ENCODE results near the gene TRIM9.

TRIM9 gene

DNA sequence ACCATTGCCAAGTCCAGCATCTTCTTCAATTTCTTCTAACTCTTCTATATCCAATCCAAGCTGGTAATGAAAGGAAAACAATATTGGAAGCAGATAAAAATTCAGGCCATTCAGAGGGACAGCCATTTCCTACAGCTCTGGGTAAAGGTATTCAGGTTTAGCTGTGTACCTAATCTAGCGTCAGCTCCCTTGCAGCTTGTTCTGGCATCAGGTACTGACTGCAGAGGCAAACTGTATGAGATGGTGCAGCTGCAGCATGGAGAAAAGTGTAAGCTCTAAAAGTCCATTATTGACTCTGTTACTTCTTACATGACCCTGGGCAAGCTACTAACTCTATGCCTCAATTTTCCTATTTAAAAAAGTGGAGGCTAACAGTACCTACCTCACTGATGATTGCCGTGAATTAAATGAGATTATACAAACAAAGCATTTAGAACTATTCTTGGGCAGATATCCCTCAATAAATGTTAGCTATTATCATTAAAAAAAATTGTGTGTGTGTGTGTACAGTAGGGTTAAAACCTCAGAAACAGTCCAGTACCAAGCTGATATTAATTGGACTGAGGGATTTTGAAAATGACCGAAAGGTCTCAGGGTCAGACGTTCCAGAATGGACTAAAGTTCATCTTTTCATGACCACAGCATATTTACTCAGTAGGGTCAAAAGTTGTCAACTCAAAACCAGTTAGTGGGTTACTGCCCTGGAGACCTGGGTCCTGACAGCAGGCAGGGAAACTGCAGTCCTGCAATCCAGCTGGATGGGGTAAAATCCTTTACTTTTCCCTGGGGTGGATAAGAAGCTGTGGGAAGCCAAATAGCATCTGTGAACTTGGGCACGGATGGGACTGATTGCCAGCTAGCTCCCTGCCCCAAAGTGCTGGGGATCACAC is 159.5 kb downstream of the TRIM9 start:
- Histone ChIP-seq H3K27ac (ENCODE audit: low read depth, low read length) (peak overlapping the region; percentile 89), H3K9me3 (ENCODE audit: control insufficient read depth in 5 of 5, low read length in 5 of 5) (no peaks in the 10 kb centered on the region), H3K9ac (ENCODE audit: low read length in 5 of 5) (peak overlapping the region in 2 of 5 donors; percentile 27 to 68), H3K27me3 (ENCODE audit: control insufficient read depth in 5 of 5, insufficient read depth in 4 of 5, low read length in 5 of 5) (no peaks in the 10 kb centered on the region), H3K4me3 (ENCODE audit: low read depth in 1 of 5, low read length in 5 of 5) (no peak overlapping the region), H3K4me1 (ENCODE audit: control insufficient read depth in 5 of 5, insufficient read depth in 5 of 5, low read length in 5 of 5) (peaks cover 3 to 79% (median 45%) of the 10 kb centered on the region in 5 donors), H3K36me3 (ENCODE audit: control insufficient read depth in 5 of 5, insufficient read depth in 5 of 5, low read length in 5 of 5) (peaks cover 30 to 54% (median 37%) of the 10 kb centered on the region in 5 donors)

DNA sequence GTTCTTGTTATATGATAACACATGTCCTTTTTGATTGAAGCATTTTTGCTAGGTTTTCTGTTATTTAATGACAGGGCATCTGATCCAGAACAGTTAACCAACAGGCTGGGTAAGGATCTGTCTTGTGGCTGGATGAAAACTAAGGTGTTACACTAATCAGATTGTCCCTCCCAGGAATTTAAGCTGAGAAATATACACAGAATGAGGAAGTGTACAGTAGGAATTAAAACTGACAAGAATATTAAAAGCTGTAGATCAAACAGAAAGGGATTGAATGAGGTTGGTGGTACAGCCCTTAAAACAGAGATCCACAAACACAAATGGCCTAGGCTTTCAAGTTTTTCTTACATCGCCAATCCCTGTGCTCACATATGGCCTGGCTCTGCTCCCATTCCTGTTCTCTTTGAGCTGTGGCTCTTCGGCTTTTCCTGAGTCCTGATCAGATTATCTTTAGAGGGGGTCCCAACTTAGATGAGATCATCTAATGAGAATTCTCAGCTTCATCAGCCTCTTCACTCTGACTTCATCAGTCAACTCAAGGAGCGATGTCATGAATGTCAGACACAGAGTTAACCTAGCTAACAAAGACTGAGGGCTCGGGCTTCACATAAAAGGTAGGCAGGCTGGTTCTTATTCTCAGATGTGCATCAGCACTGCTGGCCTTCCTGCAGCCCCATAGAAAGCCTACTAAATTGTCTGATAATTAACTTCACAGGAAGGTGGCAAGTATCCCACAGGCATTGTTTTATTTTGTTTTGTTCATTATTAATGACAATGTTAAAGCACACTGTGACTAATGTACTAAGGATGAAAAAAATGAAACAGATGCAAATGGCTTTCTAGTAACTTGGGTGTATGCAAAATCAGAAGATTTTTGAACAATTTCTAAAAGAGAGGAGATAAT is 162.1 kb downstream of the TRIM9 start:
- H3K4me3 ChIP-seq (ENCODE audit: low read depth in 1 of 5, low read length in 5 of 5): no peak overlapping the region
- no peak overlapping the region for H3K9ac ChIP-seq (ENCODE audit: low read length in 5 of 5)
- H3K4me1 ChIP-seq (ENCODE audit: control insufficient read depth in 5 of 5, insufficient read depth in 5 of 5, low read length in 5 of 5): peaks cover 7 to 75% (median 51%) of the 10 kb centered on the region in 5 donors
- H3K27ac ChIP-seq (ENCODE audit: low read depth, low read length): peak overlapping the region; percentile 63
- no peaks in the 10 kb centered on the region for H3K27me3 ChIP-seq (ENCODE audit: control insufficient read depth in 5 of 5, insufficient read depth in 4 of 5, low read length in 5 of 5)
- H3K9me3 ChIP-seq (ENCODE audit: control insufficient read depth in 5 of 5, low read length in 5 of 5): no peaks in the 10 kb centered on the region
- peaks cover 33 to 68% (median 48%) of the 10 kb centered on the region in 5 donors for H3K36me3 ChIP-seq (ENCODE audit: control insufficient read depth in 5 of 5, insufficient read depth in 5 of 5, low read length in 5 of 5)

DNA sequence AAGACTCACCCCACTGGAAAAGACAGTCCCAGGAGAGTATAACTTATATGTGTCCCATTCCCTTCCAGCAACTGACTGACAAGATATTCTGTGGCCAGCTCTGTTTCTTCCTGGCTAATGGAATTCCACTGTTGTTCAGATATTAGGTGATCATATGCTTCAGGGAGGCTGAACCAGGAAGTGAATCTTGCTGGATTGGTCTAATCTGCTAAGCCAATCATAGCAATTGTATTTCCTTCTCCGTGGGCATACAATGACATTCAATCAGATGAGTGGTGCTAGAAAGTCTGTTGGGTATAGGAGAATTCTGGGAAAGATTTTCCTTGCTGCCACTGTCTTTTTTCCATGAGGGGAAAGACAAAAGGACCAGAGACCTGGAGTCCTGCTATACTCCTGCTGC is 162.7 kb downstream of the TRIM9 start:
- Histone ChIP-seq H3K27me3 (ENCODE audit: control insufficient read depth in 5 of 5, insufficient read depth in 4 of 5, low read length in 5 of 5) (no peaks in the 10 kb centered on the region), H3K4me1 (ENCODE audit: control insufficient read depth in 5 of 5, insufficient read depth in 5 of 5, low read length in 5 of 5) (peaks cover 7 to 75% (median 54%) of the 10 kb centered on the region in 5 donors), H3K36me3 (ENCODE audit: control insufficient read depth in 5 of 5, insufficient read depth in 5 of 5, low read length in 5 of 5) (peaks cover 35 to 68% (median 51%) of the 10 kb centered on the region in 5 donors), H3K9me3 (ENCODE audit: control insufficient read depth in 5 of 5, low read length in 5 of 5) (no peaks in the 10 kb centered on the region), H3K4me3 (ENCODE audit: low read depth in 1 of 5, low read length in 5 of 5) (no peak overlapping the region), H3K9ac (ENCODE audit: low read length in 5 of 5) (no peak overlapping the region), H3K27ac (ENCODE audit: low read depth, low read length) (peak overlapping the region; percentile 63)

DNA sequence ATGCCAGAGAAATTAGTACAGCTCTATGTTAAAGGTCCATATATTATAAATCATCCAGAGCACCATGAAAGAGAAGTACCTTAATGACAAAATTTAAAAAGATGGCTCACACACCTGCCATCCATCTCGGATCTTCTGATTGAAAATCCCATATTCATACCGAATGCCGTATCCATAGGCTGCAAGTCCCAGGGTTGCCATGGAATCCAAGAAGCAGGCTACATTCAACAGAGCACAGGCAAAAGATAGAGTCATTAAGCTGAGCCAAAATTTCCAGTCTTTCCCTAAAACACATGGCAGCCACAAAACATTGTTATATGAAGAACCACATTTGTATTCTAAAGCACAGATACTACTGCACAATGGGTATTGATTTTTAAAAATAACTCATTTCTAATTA is 163.3 kb downstream of the TRIM9 start:
- Histone ChIP-seq H3K27me3 (ENCODE audit: control insufficient read depth in 5 of 5, insufficient read depth in 4 of 5, low read length in 5 of 5) (no peaks in the 10 kb centered on the region), H3K27ac (ENCODE audit: low read depth, low read length) (no peak overlapping the region), H3K4me3 (ENCODE audit: low read depth in 1 of 5, low read length in 5 of 5) (no peak overlapping the region), H3K9ac (ENCODE audit: low read length in 5 of 5) (no peak overlapping the region), H3K9me3 (ENCODE audit: control insufficient read depth in 5 of 5, low read length in 5 of 5) (no peaks in the 10 kb centered on the region), H3K36me3 (ENCODE audit: control insufficient read depth in 5 of 5, insufficient read depth in 5 of 5, low read length in 5 of 5) (peaks cover 35 to 66% (median 51%) of the 10 kb centered on the region in 5 donors), H3K4me1 (ENCODE audit: control insufficient read depth in 5 of 5, insufficient read depth in 5 of 5, low read length in 5 of 5) (peaks cover 7 to 72% (median 53%) of the 10 kb centered on the region in 5 donors)

DNA sequence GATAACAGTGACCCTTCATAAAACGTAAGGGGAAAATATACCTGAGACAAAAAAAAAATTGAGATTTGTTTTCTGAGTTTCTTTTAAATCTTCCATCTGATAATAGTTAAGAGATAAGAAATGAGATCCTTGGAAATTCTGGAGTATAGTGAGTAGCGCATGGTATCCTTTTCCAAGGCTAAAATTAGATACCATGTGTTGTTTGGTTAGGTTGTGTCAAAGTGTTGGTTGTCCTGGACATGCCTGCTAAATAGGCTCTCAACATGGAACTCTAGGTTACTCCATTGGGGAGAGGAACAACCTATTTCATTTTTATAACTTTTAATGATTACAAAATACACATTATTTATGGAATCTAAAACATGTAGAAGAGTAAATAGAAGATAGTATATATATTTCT is 165.4 kb downstream of the TRIM9 start:
- Histone ChIP-seq H3K27ac (ENCODE audit: low read depth, low read length) (peak overlapping the region; percentile 51), H3K9me3 (ENCODE audit: control insufficient read depth in 5 of 5, low read length in 5 of 5) (no peaks in the 10 kb centered on the region), H3K4me1 (ENCODE audit: control insufficient read depth in 5 of 5, insufficient read depth in 5 of 5, low read length in 5 of 5) (peaks cover 3 to 62% (median 34%) of the 10 kb centered on the region in 5 donors), H3K4me3 (ENCODE audit: low read depth in 1 of 5, low read length in 5 of 5) (no peak overlapping the region), H3K27me3 (ENCODE audit: control insufficient read depth in 5 of 5, insufficient read depth in 4 of 5, low read length in 5 of 5) (no peaks in the 10 kb centered on the region), H3K9ac (ENCODE audit: low read length in 5 of 5) (no peak overlapping the region), H3K36me3 (ENCODE audit: control insufficient read depth in 5 of 5, insufficient read depth in 5 of 5, low read length in 5 of 5) (peaks cover 23 to 64% (median 53%) of the 10 kb centered on the region in 5 donors)

DNA sequence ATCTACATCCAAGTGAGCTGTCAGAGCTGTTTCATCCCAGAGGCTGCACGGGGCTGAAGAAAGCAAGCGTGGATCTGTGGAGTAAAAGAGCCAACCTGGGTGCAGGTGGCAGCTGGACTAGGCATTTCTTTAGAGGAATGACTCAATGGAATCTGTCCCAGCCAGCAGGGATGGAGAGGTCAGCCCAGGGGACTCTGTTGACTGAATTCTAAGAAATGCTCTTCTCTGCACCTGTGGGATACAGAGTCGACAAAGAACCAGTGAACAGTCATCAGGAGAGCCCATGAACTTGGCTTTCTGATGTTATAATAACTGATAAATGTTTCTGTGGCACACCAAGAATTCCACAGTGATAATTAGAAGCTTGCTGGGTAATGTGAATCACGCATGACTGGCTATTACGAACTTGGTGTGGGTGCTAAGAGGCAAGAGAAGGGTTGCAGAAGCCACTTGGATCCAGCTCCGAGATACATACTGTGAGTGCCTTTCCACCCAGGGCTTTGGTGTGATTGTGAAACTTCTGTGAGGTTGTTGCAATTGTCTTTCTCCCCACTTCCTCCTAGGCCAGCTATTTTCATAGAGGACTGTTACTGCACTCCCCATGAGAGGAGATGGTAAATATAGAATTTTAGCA is 166.8 kb downstream of the TRIM9 start:
- Histone ChIP-seq H3K4me1 (ENCODE audit: control insufficient read depth in 5 of 5, insufficient read depth in 5 of 5, low read length in 5 of 5) (peaks cover 3 to 49% (median 33%) of the 10 kb centered on the region in 5 donors), H3K27ac (ENCODE audit: low read depth, low read length) (peak overlapping the region; percentile 66), H3K9ac (ENCODE audit: low read length in 5 of 5) (no peak overlapping the region), H3K36me3 (ENCODE audit: control insufficient read depth in 5 of 5, insufficient read depth in 5 of 5, low read length in 5 of 5) (peaks cover 23 to 69% (median 54%) of the 10 kb centered on the region in 5 donors), H3K27me3 (ENCODE audit: control insufficient read depth in 5 of 5, insufficient read depth in 4 of 5, low read length in 5 of 5) (no peaks in the 10 kb centered on the region), H3K4me3 (ENCODE audit: low read depth in 1 of 5, low read length in 5 of 5) (no peak overlapping the region), H3K9me3 (ENCODE audit: control insufficient read depth in 5 of 5, low read length in 5 of 5) (no peaks in the 10 kb centered on the region)

DNA sequence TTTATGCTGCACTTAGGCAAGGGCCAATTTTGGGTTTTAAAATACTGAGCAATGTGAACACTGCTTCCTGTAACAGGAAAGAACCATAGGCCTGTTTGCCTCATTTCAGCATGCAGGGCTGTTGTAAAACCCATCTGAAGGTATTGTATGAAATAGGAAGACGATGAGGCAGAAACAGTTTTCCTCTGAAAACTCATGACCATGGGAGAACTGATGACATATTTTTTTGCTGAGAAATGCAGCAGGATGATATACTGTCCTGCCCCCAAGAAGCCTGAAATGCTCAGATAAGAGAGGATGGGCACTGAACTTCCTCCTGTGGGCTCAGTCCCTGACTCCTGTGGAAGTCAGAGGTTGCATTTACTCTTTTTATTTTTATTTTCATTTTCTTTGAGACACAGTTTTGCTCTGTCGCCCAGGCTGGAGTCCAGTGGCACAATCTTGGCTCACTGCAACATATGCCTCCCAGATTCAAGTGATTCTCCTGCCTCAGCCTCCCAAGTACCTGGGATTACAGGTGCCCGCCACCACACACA is 168.0 kb downstream of the TRIM9 start:
- peaks cover 25 to 68% (median 46%) of the 10 kb centered on the region in 5 donors for H3K36me3 ChIP-seq (ENCODE audit: control insufficient read depth in 5 of 5, insufficient read depth in 5 of 5, low read length in 5 of 5)
- H3K27ac ChIP-seq (ENCODE audit: low read depth, low read length): peak overlapping the region; percentile 66
- peaks cover 3 to 37% (median 26%) of the 10 kb centered on the region in 5 donors for H3K4me1 ChIP-seq (ENCODE audit: control insufficient read depth in 5 of 5, insufficient read depth in 5 of 5, low read length in 5 of 5)
- H3K4me3 ChIP-seq (ENCODE audit: low read depth in 1 of 5, low read length in 5 of 5): no peak overlapping the region
- no peaks in the 10 kb centered on the region for H3K27me3 ChIP-seq (ENCODE audit: control insufficient read depth in 5 of 5, insufficient read depth in 4 of 5, low read length in 5 of 5)
- H3K9ac ChIP-seq (ENCODE audit: low read length in 5 of 5): peak overlapping the region in 2 of 5 donors; percentile 11 to 21
- no peaks in the 10 kb centered on the region for H3K9me3 ChIP-seq (ENCODE audit: control insufficient read depth in 5 of 5, low read length in 5 of 5)

Data from subcutaneous abdominal adipose tissue (tissue), 5 donors.